ENCODE measurements around the gene CCRL2.
"Not testable (repeated sequence)": the region's sequence is repeated elsewhere in the genome, so short reads cannot be mapped to it uniquely, and the experiment has no call there.

The CCRL2 gene

GRCh38 chr3:46405301-46406019 lies 1.6 kb upstream of the CCRL2 start:
- DNase-seq = no peak

GRCh38 chr3:46406443-46406787 lies 644 bp upstream of the CCRL2 start:
- DNase-seq = no peak

- DNase-seq = no peak
These were observed 911 bp downstream of the CCRL2 start for GRCh38 chr3:46407970-46408369.

GRCh38 chr3:46408853-46409252 lies 1.8 kb downstream of the CCRL2 start:
- DNase-seq = no peak

GRCh38 chr3:46409739-46410489 lies 2.9 kb downstream of the CCRL2 start:
- no peak for DNase-seq

- no peak for DNase-seq
These were observed 3.6 kb downstream of the CCRL2 start for GRCh38 chr3:46410669-46411068.

- DNase-seq = no peak
These were observed 4.2 kb downstream of the CCRL2 start for GRCh38 chr3:46411271-46411670.

GRCh38 chr3:46412786-46413298 lies 5.8 kb downstream of the CCRL2 start:
- DNase-seq = no peak

- DNase-seq = no peak
These were observed 6.9 kb downstream of the CCRL2 start for GRCh38 chr3:46413951-46414350.

GRCh38 chr3:46414739-46415138 lies 7.7 kb downstream of the CCRL2 start:
- DNase-seq = no peak

GRCh38 chr3:46416125-46416810 lies 9.2 kb downstream of the CCRL2 start:
- no peak for DNase-seq

- no peak for DNase-seq
These were observed 9.9 kb downstream of the CCRL2 start for GRCh38 chr3:46416811-46417510.

GRCh38 chr3:46417841-46418611 lies 11.0 kb downstream of the CCRL2 start:
- DNase-seq = no peak

- no peak for DNase-seq
These were observed 12.8 kb downstream of the CCRL2 start for GRCh38 chr3:46419816-46420215.

- DNase-seq = no peak
These were observed 13.9 kb downstream of the CCRL2 start for GRCh38 chr3:46420931-46421330.

GRCh38 chr3:46422617-46423016 lies 15.6 kb downstream of the CCRL2 start:
- DNase-seq = no peak

- no peak for DNase-seq
These were observed 16.5 kb downstream of the CCRL2 start for GRCh38 chr3:46423588-46423987.

GRCh38 chr3:46426476-46426875 lies 19.4 kb downstream of the CCRL2 start:
- DNase-seq = not testable (repeated sequence)

- not testable (repeated sequence) for DNase-seq
These were observed 20.3 kb downstream of the CCRL2 start for GRCh38 chr3:46427404-46427803.

- DNase-seq = no peak
These were observed 21.1 kb downstream of the CCRL2 start for GRCh38 chr3:46427916-46428833.

- DNase-seq = no peak
These were observed 22.2 kb downstream of the CCRL2 start for GRCh38 chr3:46429250-46429649.
